Body of pancreas (tissue), 4 donors: Measurements from ENCODE around the gene F8.

Source experiments
- POLR2A ChIP-seq, 3 donors: fragments of 450-650 bp; IDR thresholded peaks; one replicate each; pipeline ENCODE4 v1.6.1; 2016; ENCODE audit warnings: antibody characterized with exemption in 3 of 3, mild to moderate bottlenecking in 2 of 3
- TF ChIP-seq, protein P1 (sequence below), 7 experiments: fragments of 450-650 bp in 4 of 7; fragments of 200-600 bp in 3 of 7; sonication (generic) in 3 of 7; IDR thresholded peaks; one replicate each; pipeline ENCODE4 v1.5.1; 2016 to 2019; ENCODE audit warnings: antibody characterized with exemption in 7 of 7

DNA sequence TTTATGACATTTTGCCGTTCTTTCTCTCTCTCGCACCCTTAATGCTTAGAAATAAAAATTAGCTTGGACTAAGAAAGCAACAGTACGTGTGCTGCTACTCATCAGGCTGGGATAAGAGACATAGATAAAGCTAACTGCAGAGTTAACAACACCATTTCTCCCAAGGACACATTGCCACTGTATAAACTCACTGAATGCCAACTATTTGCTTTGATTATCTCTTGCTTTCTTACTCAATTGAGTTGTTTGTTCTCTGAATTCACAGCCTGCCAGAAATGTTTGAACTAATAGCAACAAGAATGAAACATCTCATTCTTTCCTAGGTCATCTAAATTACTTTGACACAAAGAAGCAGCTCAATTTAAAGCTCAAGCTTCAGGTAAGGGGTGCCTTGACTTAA is 34.6 kb downstream of the F8 start:
- TF ChIP-seq, protein P1, sequence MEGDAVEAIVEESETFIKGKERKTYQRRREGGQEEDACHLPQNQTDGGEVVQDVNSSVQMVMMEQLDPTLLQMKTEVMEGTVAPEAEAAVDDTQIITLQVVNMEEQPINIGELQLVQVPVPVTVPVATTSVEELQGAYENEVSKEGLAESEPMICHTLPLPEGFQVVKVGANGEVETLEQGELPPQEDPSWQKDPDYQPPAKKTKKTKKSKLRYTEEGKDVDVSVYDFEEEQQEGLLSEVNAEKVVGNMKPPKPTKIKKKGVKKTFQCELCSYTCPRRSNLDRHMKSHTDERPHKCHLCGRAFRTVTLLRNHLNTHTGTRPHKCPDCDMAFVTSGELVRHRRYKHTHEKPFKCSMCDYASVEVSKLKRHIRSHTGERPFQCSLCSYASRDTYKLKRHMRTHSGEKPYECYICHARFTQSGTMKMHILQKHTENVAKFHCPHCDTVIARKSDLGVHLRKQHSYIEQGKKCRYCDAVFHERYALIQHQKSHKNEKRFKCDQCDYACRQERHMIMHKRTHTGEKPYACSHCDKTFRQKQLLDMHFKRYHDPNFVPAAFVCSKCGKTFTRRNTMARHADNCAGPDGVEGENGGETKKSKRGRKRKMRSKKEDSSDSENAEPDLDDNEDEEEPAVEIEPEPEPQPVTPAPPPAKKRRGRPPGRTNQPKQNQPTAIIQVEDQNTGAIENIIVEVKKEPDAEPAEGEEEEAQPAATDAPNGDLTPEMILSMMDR (IDR thresholded peaks at IDR 0.05) = no peak
- no peak for TF ChIP-seq POLR2A (IDR thresholded peaks at IDR 0.05)
